ENCODE measurements around the gene SLC18A3. TPM values are rescaled to one million over a fixed set of nuclear protein-coding genes. Genes with fewer than 3 reads are reported as not detected.

SLC18A3 gene
- total RNA-seq (not detected), polyA plus RNA-seq (not detected)

- Histone ChIP-seq H3K4me1 (ENCODE audit: control insufficient read depth, insufficient read depth, low read length, poor library complexity, severe bottlenecking) (no peaks in the 10 kb centered on the region), H3K27me3 (ENCODE audit: control insufficient read depth, insufficient read depth, low read length) (peaks cover 15% of the 10 kb centered on the region), H3K36me3 (ENCODE audit: control insufficient read depth, insufficient read depth, low read length) (no peaks in the 10 kb centered on the region), H3K4me3 (ENCODE audit: low read depth, low read length) (no peak within 1 kb of the TSS), H3K27ac (ENCODE audit: insufficient read depth, low read length, poor library complexity, severe bottlenecking) (no peak within 1 kb of the TSS), H3K9me3 (ENCODE audit: control insufficient read depth in 2 of 2, low read length in 2 of 2) (no peaks in the 10 kb centered on the region)
- peaks cover 0 to 12% (median 3%) of the 10 kb centered on the region in 7 donors for H3K9me3 Mint-ChIP-seq
- H3K4me3 Mint-ChIP-seq = no peak within 1 kb of the TSS
- H3K36me3 Mint-ChIP-seq = no peaks in the 10 kb centered on the region
- ATAC-seq (ENCODE audit: low read depth in 2 of 2) (no peak), DNase-seq (no peak)
- H3K27ac Mint-ChIP-seq = peak within 1 kb of the TSS in 1 of 3 donors; percentile 14
- H3K27me3 Mint-ChIP-seq = peaks cover 65% of the 10 kb centered on the region
- peaks cover 0 to 12% (median 3%) of the 10 kb centered on the region in 4 donors for H3K4me1 Mint-ChIP-seq
Measured at GRCh38 chr10:49610114-49610457, at the start of gene SLC18A3. Gene SLC18A3, plus strand, starts transcription at chr10:49610310. Its CDS starts 431 bp downstream, at chr10:49610741.

GRCh38 chr10:49560526-49560925 lies 49.6 kb upstream of the SLC18A3 start:
- no peaks in the 10 kb centered on the region for H3K4me1 Mint-ChIP-seq
- peaks cover 0 to 5% of the 10 kb centered on the region in 2 experiments for H3K9me3 ChIP-seq (ENCODE audit: control insufficient read depth in 2 of 2, low read length in 2 of 2)
- no peak for DNase-seq
- H3K4me3 Mint-ChIP-seq = no peak overlapping the region
- no peaks in the 10 kb centered on the region for H3K36me3 Mint-ChIP-seq
- no peak overlapping the region for H3K27ac ChIP-seq (ENCODE audit: insufficient read depth, low read length, poor library complexity, severe bottlenecking)
- no peak for ATAC-seq (ENCODE audit: low read depth in 2 of 2)
- no peak overlapping the region for H3K27ac Mint-ChIP-seq
- peaks cover 13% of the 10 kb centered on the region for H3K27me3 ChIP-seq (ENCODE audit: control insufficient read depth, insufficient read depth, low read length)
- H3K36me3 ChIP-seq (ENCODE audit: control insufficient read depth, insufficient read depth, low read length) = no peaks in the 10 kb centered on the region
- peaks cover 44% of the 10 kb centered on the region for H3K27me3 Mint-ChIP-seq
- no peak overlapping the region for H3K4me3 ChIP-seq (ENCODE audit: low read depth, low read length)
- H3K9me3 Mint-ChIP-seq = peaks cover 0 to 11% (median 1%) of the 10 kb centered on the region in 7 donors
- no peaks in the 10 kb centered on the region for H3K4me1 ChIP-seq (ENCODE audit: control insufficient read depth, insufficient read depth, low read length, poor library complexity, severe bottlenecking)

- peaks cover 43% of the 10 kb centered on the region for H3K27me3 Mint-ChIP-seq
Measured at GRCh38 chr10:49562893-49563292, 47.2 kb upstream of the SLC18A3 start.

GRCh38 chr10:49564461-49565009 lies 45.6 kb upstream of the SLC18A3 start:
- Histone ChIP-seq H3K27me3 (ENCODE audit: control insufficient read depth, insufficient read depth, low read length) (peaks cover 13% of the 10 kb centered on the region), H3K27ac (ENCODE audit: insufficient read depth, low read length, poor library complexity, severe bottlenecking) (no peak overlapping the region), H3K36me3 (ENCODE audit: control insufficient read depth, insufficient read depth, low read length) (no peaks in the 10 kb centered on the region), H3K4me3 (ENCODE audit: low read depth, low read length) (no peak overlapping the region), H3K4me1 (ENCODE audit: control insufficient read depth, insufficient read depth, low read length, poor library complexity, severe bottlenecking) (no peaks in the 10 kb centered on the region), H3K9me3 (ENCODE audit: control insufficient read depth in 2 of 2, low read length in 2 of 2) (no peaks in the 10 kb centered on the region)
- ATAC-seq (ENCODE audit: low read depth in 2 of 2) (no peak), DNase-seq (no peak)
- Mint-ChIP-seq H3K9me3 (peaks cover 0 to 4% (median 0%) of the 10 kb centered on the region in 7 donors), H3K27me3 (peaks cover 33% of the 10 kb centered on the region), H3K36me3 (no peaks in the 10 kb centered on the region), H3K4me3 (no peak overlapping the region), H3K27ac (no peak overlapping the region), H3K4me1 (no peaks in the 10 kb centered on the region)

More at GRCh38 chr10:49562893-49563292, 47.2 kb upstream of the SLC18A3 start:
- Mint-ChIP-seq H3K4me3 (no peak overlapping the region), H3K9me3 (peaks cover 0 to 6% (median 0%) of the 10 kb centered on the region in 7 donors), H3K27ac (no peak overlapping the region), H3K36me3 (no peaks in the 10 kb centered on the region), H3K4me1 (no peaks in the 10 kb centered on the region)
- no peaks in the 10 kb centered on the region for H3K4me1 ChIP-seq (ENCODE audit: control insufficient read depth, insufficient read depth, low read length, poor library complexity, severe bottlenecking)
- H3K27me3 ChIP-seq (ENCODE audit: control insufficient read depth, insufficient read depth, low read length) = peaks cover 13% of the 10 kb centered on the region
- H3K4me3 ChIP-seq (ENCODE audit: low read depth, low read length) = no peak overlapping the region
- H3K36me3 ChIP-seq (ENCODE audit: control insufficient read depth, insufficient read depth, low read length) = no peaks in the 10 kb centered on the region
- H3K27ac ChIP-seq (ENCODE audit: insufficient read depth, low read length, poor library complexity, severe bottlenecking) = no peak overlapping the region
- DNase-seq (no peak), ATAC-seq (ENCODE audit: low read depth in 2 of 2) (no peak)
- H3K9me3 ChIP-seq (ENCODE audit: control insufficient read depth in 2 of 2, low read length in 2 of 2) = no peaks in the 10 kb centered on the region

GRCh38 chr10:49567810-49568209 lies 42.3 kb upstream of the SLC18A3 start:
- no peaks in the 10 kb centered on the region for H3K4me1 Mint-ChIP-seq
- Histone ChIP-seq H3K27ac (ENCODE audit: insufficient read depth, low read length, poor library complexity, severe bottlenecking) (no peak overlapping the region), H3K9me3 (ENCODE audit: control insufficient read depth in 2 of 2, low read length in 2 of 2) (no peaks in the 10 kb centered on the region), H3K4me3 (ENCODE audit: low read depth, low read length) (no peak overlapping the region), H3K36me3 (ENCODE audit: control insufficient read depth, insufficient read depth, low read length) (no peaks in the 10 kb centered on the region), H3K4me1 (ENCODE audit: control insufficient read depth, insufficient read depth, low read length, poor library complexity, severe bottlenecking) (no peaks in the 10 kb centered on the region), H3K27me3 (ENCODE audit: control insufficient read depth, insufficient read depth, low read length) (peaks cover 7% of the 10 kb centered on the region)
- H3K4me3 Mint-ChIP-seq = no peak overlapping the region
- DNase-seq = no peak
- no peak overlapping the region for H3K27ac Mint-ChIP-seq
- H3K27me3 Mint-ChIP-seq = peaks cover 14% of the 10 kb centered on the region
- no peaks in the 10 kb centered on the region for H3K36me3 Mint-ChIP-seq
- ATAC-seq (ENCODE audit: low read depth in 2 of 2) = no peak
- peaks cover 0 to 7% (median 0%) of the 10 kb centered on the region in 7 donors for H3K9me3 Mint-ChIP-seq

- peaks cover 14% of the 10 kb centered on the region for H3K27me3 Mint-ChIP-seq
- no peak overlapping the region for H3K27ac ChIP-seq (ENCODE audit: insufficient read depth, low read length, poor library complexity, severe bottlenecking)
- peaks cover 0 to 7% (median 0%) of the 10 kb centered on the region in 7 donors for H3K9me3 Mint-ChIP-seq
- peaks cover 4% of the 10 kb centered on the region for H3K27me3 ChIP-seq (ENCODE audit: control insufficient read depth, insufficient read depth, low read length)
- no peaks in the 10 kb centered on the region for H3K36me3 Mint-ChIP-seq
- ATAC-seq (ENCODE audit: low read depth in 2 of 2) = no peak
- H3K27ac Mint-ChIP-seq = no peak overlapping the region
- peak in 1 of 3 donors; percentile 48 for DNase-seq
- no peaks in the 10 kb centered on the region for H3K9me3 ChIP-seq (ENCODE audit: control insufficient read depth in 2 of 2, low read length in 2 of 2)
- H3K4me1 Mint-ChIP-seq = no peaks in the 10 kb centered on the region
- no peaks in the 10 kb centered on the region for H3K4me1 ChIP-seq (ENCODE audit: control insufficient read depth, insufficient read depth, low read length, poor library complexity, severe bottlenecking)
- H3K4me3 Mint-ChIP-seq = no peak overlapping the region
- H3K36me3 ChIP-seq (ENCODE audit: control insufficient read depth, insufficient read depth, low read length) = no peaks in the 10 kb centered on the region
- H3K4me3 ChIP-seq (ENCODE audit: low read depth, low read length) = no peak overlapping the region
Measured at GRCh38 chr10:49568235-49568634, 41.9 kb upstream of the SLC18A3 start.

GRCh38 chr10:49569031-49569631 lies 41.0 kb upstream of the SLC18A3 start:
- H3K4me1 ChIP-seq (ENCODE audit: control insufficient read depth, insufficient read depth, low read length, poor library complexity, severe bottlenecking) = no peaks in the 10 kb centered on the region
- no peak overlapping the region for H3K4me3 ChIP-seq (ENCODE audit: low read depth, low read length)
- Mint-ChIP-seq H3K9me3 (peaks cover 0 to 7% (median 0%) of the 10 kb centered on the region in 7 donors), H3K4me1 (no peaks in the 10 kb centered on the region), H3K27ac (peak overlapping the region in 1 of 3 donors; percentile 77), H3K4me3 (no peak overlapping the region), H3K36me3 (no peaks in the 10 kb centered on the region), H3K27me3 (peaks cover 15% of the 10 kb centered on the region)
- H3K36me3 ChIP-seq (ENCODE audit: control insufficient read depth, insufficient read depth, low read length) = no peaks in the 10 kb centered on the region
- DNase-seq (no peak), ATAC-seq (ENCODE audit: low read depth in 2 of 2) (no peak)
- H3K27ac ChIP-seq (ENCODE audit: insufficient read depth, low read length, poor library complexity, severe bottlenecking) = no peak overlapping the region
- no peaks in the 10 kb centered on the region for H3K27me3 ChIP-seq (ENCODE audit: control insufficient read depth, insufficient read depth, low read length)
- no peaks in the 10 kb centered on the region for H3K9me3 ChIP-seq (ENCODE audit: control insufficient read depth in 2 of 2, low read length in 2 of 2)

- Mint-ChIP-seq H3K4me3 (no peak overlapping the region), H3K27me3 (peaks cover 4% of the 10 kb centered on the region), H3K9me3 (peaks cover 0 to 5% (median 0%) of the 10 kb centered on the region in 7 donors), H3K36me3 (no peaks in the 10 kb centered on the region), H3K4me1 (no peaks in the 10 kb centered on the region), H3K27ac (no peak overlapping the region)
- H3K27ac ChIP-seq (ENCODE audit: insufficient read depth, low read length, poor library complexity, severe bottlenecking) = no peak overlapping the region
- H3K36me3 ChIP-seq (ENCODE audit: control insufficient read depth, insufficient read depth, low read length) = no peaks in the 10 kb centered on the region
- DNase-seq (peak in 1 of 3 donors; percentile 46), ATAC-seq (ENCODE audit: low read depth in 2 of 2) (no peak)
- no peaks in the 10 kb centered on the region for H3K27me3 ChIP-seq (ENCODE audit: control insufficient read depth, insufficient read depth, low read length)
- no peak overlapping the region for H3K4me3 ChIP-seq (ENCODE audit: low read depth, low read length)
- H3K9me3 ChIP-seq (ENCODE audit: control insufficient read depth in 2 of 2, low read length in 2 of 2) = no peaks in the 10 kb centered on the region
- no peaks in the 10 kb centered on the region for H3K4me1 ChIP-seq (ENCODE audit: control insufficient read depth, insufficient read depth, low read length, poor library complexity, severe bottlenecking)
Measured at GRCh38 chr10:49571388-49571787, 38.7 kb upstream of the SLC18A3 start.

Measured in CD4-positive, CD25-positive, alpha-beta regulatory T cell (primary cell).